ENCODE data around the gene TRIM44. TPM values are rescaled to one million over a fixed set of nuclear protein-coding genes. Genes with fewer than 3 reads are reported as not detected.

Gene TRIM44
- total RNA-seq, 1 experiment from 2014 or later = 16.3 TPM

DNA sequence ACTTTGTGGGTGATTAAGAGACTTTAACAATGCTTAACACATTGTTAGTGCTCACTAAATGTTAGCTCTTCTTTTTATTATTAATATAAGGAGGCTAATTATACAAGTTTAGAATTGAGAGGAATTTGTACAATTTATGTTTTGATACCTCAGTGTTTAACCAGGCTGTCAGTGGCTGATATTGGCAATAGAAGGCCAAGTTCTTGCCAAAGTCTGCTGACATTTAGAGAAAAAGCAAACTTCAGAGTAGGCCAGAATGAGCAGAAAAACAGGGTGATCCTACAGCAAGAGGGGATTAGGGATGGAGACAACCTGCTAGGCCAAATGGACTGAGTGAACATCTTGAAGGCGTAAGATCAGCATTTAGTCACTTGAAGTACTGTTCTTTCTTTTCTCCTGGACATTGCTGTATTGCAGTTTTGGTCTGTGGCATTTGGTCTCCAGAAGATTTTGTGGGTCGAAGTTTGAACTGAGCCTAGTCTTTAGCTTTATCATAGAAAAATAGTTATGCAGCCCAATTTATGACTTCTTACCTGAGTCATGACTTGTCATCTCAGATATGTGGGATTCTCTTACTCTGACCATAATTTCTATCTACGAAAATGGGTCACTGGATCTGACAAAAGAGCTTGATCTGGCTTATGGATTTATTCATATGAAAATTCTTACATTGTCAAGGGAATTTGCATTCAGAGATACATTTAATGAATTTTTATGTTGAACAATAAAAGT lies 9.0 kb downstream of the TRIM44 start:
- H3K79me2 ChIP-seq (ENCODE audit: low read length) = peaks cover 77% of the 10 kb centered on the region
- no peaks in the 10 kb centered on the region for H3K36me3 ChIP-seq (ENCODE audit: insufficient read depth, low read length)
- peaks cover 40% of the 10 kb centered on the region for H4K20me1 ChIP-seq (ENCODE audit: insufficient read depth, low read depth, low read length)

DNA sequence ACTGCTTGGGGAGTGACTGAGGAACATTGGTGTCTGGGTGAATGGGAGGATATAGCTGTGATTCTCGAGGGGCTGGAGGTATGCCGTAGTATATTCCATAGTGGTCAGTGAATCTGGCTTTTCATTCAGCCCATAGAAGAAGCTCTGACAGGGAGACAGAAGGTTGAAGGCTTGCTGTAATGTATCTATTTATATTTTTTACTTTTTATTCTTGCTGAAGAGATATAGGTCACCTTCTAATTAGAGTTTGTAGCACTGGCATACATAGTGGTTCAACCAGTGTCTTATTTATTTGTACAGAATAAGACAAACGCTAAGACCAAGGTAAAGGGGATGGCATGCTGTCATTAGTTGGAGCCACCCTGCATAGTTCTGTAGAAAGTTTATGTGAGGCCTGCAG lies 10.0 kb downstream of the TRIM44 start:
- no peak overlapping the region for H3K4me3 ChIP-seq (ENCODE audit: low read length)
- H3K9me2 ChIP-seq (replicated peaks; ENCODE audit: insufficient read depth, low read length) = no peaks in the 10 kb centered on the region
- H4K20me1 ChIP-seq (ENCODE audit: insufficient read depth, low read depth, low read length) = peaks cover 40% of the 10 kb centered on the region

More for the DNA sequence above, 9.0 kb downstream of the TRIM44 start:
- no peak overlapping the region for H3K4me2 ChIP-seq (ENCODE audit: low read depth, low read length, poor library complexity, severe bottlenecking)
- H2AFZ ChIP-seq (ENCODE audit: low read length) = no peak overlapping the region
- DNase-seq = no peak
- no peaks in the 10 kb centered on the region for H3K9me2 ChIP-seq (replicated peaks; ENCODE audit: insufficient read depth, low read length)
- H3K4me1 ChIP-seq (ENCODE audit: low read length) = peaks cover 9% of the 10 kb centered on the region
- H3K9me3 ChIP-seq (ENCODE audit: low read length) = no peaks in the 10 kb centered on the region
- H3K27me3 ChIP-seq (ENCODE audit: low read length) = no peaks in the 10 kb centered on the region
- no peak overlapping the region for H3K4me3 ChIP-seq (ENCODE audit: low read length)
- H3K9ac ChIP-seq (ENCODE audit: low read length) = no peak overlapping the region
- no peak overlapping the region for H3K27ac ChIP-seq (ENCODE audit: low read length)

DNA sequence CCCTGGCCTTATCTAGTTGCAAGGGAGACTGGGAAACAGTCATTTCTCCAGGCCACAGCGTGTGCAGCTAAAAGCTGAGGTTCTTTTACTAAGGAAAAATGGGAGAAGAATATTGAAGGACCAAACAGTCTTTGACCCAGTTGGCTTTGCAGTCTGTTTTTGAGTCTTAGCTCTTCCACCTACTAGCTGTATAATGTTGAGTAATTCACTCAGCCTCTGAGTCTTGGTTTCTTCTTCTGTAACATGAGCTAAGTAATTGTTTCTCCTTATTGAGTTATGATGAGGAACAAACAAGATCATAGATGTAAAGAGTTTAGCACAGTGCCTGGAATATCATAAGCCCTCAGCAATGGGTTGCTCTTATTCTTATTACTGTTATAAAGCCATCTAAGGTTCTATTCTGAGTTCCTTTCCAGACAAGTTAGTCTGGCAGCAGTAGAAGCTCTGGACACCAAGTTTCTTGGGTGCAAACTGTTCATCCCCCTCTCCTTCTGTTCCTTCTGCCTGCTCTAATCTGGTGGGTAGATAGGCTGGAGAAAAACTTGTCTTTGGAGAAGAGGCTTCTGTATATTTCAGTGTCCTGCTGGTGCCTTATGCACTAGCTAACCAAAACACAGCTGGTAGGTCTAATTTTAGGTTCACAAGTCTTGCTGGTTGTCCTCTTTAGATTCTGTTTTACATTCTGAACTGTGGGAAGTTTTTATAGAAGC lies 13.5 kb downstream of the TRIM44 start:
- Histone ChIP-seq H3K4me3 (ENCODE audit: low read length) (no peak overlapping the region), H3K9me2 (replicated peaks; ENCODE audit: insufficient read depth, low read length) (no peaks in the 10 kb centered on the region), H3K79me2 (ENCODE audit: low read length) (peaks cover 66% of the 10 kb centered on the region), H3K27ac (ENCODE audit: low read length) (peak overlapping the region; percentile 33), H3K9ac (ENCODE audit: low read length) (peak overlapping the region; percentile 24; the same call in 1 of the 2 replicates), H3K9me3 (ENCODE audit: low read length) (no peaks in the 10 kb centered on the region), H3K4me2 (ENCODE audit: low read depth, low read length, poor library complexity, severe bottlenecking) (peak overlapping the region; percentile 18), H3K36me3 (ENCODE audit: insufficient read depth, low read length) (no peaks in the 10 kb centered on the region), H4K20me1 (ENCODE audit: insufficient read depth, low read depth, low read length) (peaks cover 29% of the 10 kb centered on the region), H3K27me3 (ENCODE audit: low read length) (no peaks in the 10 kb centered on the region), H2AFZ (ENCODE audit: low read length) (no peak overlapping the region), H3K4me1 (ENCODE audit: low read length) (peaks cover 30% of the 10 kb centered on the region)
- DNase-seq = no peak

More for the DNA sequence above, 10.0 kb downstream of the TRIM44 start:
- no peak overlapping the region for H3K4me2 ChIP-seq (ENCODE audit: low read depth, low read length, poor library complexity, severe bottlenecking)
- H3K79me2 ChIP-seq (ENCODE audit: low read length) = peaks cover 68% of the 10 kb centered on the region
- H3K36me3 ChIP-seq (ENCODE audit: insufficient read depth, low read length) = no peaks in the 10 kb centered on the region
- peaks cover 13% of the 10 kb centered on the region for H3K4me1 ChIP-seq (ENCODE audit: low read length)
- H3K27ac ChIP-seq (ENCODE audit: low read length) = no peak overlapping the region
- H2AFZ ChIP-seq (ENCODE audit: low read length) = no peak overlapping the region
- H3K9ac ChIP-seq (ENCODE audit: low read length) = no peak overlapping the region
- H3K9me3 ChIP-seq (ENCODE audit: low read length) = no peaks in the 10 kb centered on the region
- DNase-seq = no peak
- H3K27me3 ChIP-seq (ENCODE audit: low read length) = no peaks in the 10 kb centered on the region

DNA sequence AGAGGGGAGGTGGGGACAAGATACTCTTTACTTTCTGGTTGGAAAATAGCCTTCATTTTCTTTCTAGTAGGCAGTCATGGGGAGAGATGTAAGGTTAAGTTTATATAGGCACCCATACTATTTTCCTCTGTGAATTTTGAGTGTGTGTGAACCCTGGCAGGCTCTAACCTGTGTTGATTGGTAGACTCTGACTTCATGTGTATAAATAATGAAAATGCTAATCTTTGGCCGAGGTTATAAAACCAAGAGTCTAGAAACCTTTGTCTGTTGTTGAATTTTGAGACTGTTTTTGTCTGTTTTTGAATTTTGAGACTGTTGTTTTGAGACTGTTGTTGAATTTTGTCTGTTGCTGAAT lies 14.0 kb downstream of the TRIM44 start:
- Histone ChIP-seq H3K9me2 (replicated peaks; ENCODE audit: insufficient read depth, low read length) (no peaks in the 10 kb centered on the region), H3K4me2 (ENCODE audit: low read depth, low read length, poor library complexity, severe bottlenecking) (peak overlapping the region; percentile 18), H3K27ac (ENCODE audit: low read length) (peak overlapping the region; percentile 33; the same call in 1 of the 2 replicates), H3K79me2 (ENCODE audit: low read length) (peaks cover 66% of the 10 kb centered on the region), H3K9ac (ENCODE audit: low read length) (no peak overlapping the region), H3K4me3 (ENCODE audit: low read length) (no peak overlapping the region), H3K36me3 (ENCODE audit: insufficient read depth, low read length) (no peaks in the 10 kb centered on the region), H3K9me3 (ENCODE audit: low read length) (no peaks in the 10 kb centered on the region), H3K27me3 (ENCODE audit: low read length) (no peaks in the 10 kb centered on the region), H3K4me1 (ENCODE audit: low read length) (peaks cover 31% of the 10 kb centered on the region), H2AFZ (ENCODE audit: low read length) (no peak overlapping the region), H4K20me1 (ENCODE audit: insufficient read depth, low read depth, low read length) (peaks cover 25% of the 10 kb centered on the region)
- DNase-seq = no peak

DNA sequence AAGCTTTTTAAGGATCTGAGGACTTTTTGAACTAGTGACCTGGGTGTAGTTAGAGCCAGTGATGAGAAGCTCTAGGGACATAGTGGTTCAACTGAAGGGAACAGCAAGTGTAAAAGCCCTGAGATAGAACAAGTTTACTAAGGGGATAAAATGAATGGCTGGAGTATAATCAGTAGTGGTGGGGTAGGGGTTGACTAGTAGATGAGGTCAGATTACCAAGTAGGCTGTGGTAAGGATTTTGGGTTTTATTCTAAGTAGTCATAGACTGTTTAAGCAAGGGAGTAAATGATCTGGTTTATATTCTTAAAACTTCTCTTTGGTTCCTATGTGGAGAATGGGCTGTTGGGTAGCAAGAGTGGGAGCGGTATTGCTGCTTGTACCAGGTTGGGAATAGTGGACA lies 15.3 kb downstream of the TRIM44 start:
- Histone ChIP-seq H3K4me3 (ENCODE audit: low read length) (no peak overlapping the region), H3K36me3 (ENCODE audit: insufficient read depth, low read length) (no peaks in the 10 kb centered on the region), H3K79me2 (ENCODE audit: low read length) (peaks cover 67% of the 10 kb centered on the region), H3K9ac (ENCODE audit: low read length) (no peak overlapping the region), H3K9me2 (replicated peaks; ENCODE audit: insufficient read depth, low read length) (no peaks in the 10 kb centered on the region), H2AFZ (ENCODE audit: low read length) (no peak overlapping the region), H3K9me3 (ENCODE audit: low read length) (no peaks in the 10 kb centered on the region), H3K4me2 (ENCODE audit: low read depth, low read length, poor library complexity, severe bottlenecking) (no peak overlapping the region), H3K4me1 (ENCODE audit: low read length) (peaks cover 37% of the 10 kb centered on the region), H4K20me1 (ENCODE audit: insufficient read depth, low read depth, low read length) (peaks cover 18% of the 10 kb centered on the region), H3K27me3 (ENCODE audit: low read length) (no peaks in the 10 kb centered on the region), H3K27ac (ENCODE audit: low read length) (no peak overlapping the region)
- no peak for DNase-seq

DNA sequence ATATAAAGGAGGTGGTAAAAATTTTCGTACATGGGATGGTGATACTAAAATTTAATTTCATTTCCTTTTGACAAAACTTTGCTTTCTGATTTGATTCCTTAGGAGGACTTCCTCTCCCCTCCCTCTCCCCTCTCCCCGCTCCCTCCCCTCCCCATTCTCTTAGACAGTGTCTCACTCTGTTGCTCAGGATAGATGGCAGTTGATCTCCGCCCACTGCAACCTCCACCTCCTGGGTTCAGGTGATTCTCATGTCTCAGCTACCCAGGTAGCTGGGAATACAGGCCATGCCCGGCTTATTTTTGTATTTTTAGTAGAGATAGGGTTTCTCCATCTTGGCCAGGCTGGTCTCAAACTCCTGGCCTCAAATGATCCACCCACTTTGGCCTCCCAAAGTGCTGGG lies 15.9 kb downstream of the TRIM44 start:
- peaks cover 67% of the 10 kb centered on the region for H3K79me2 ChIP-seq (ENCODE audit: low read length)
- peaks cover 13% of the 10 kb centered on the region; the same call in 1 of the 2 replicates for H4K20me1 ChIP-seq (ENCODE audit: insufficient read depth, low read depth, low read length)

DNA sequence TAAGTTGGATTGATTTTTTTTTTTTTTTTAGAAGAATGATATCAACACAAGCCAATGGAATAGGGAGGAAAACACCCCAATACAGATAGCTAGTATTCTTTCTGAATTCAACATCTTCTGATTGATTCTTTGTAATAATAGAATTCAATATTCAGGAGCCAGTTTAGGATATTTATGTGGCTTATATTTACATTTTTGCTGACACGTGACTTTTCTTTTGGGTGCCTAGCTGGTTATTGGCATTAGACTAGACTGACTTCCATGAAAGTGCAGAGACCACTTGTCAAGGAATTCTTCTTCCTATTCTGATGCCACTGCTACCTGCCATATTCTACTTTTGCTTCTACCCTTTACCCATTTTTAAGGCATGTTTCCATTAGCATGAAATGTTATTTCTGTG lies 16.4 kb downstream of the TRIM44 start:
- Histone ChIP-seq H4K20me1 (ENCODE audit: insufficient read depth, low read depth, low read length) (peaks cover 9% of the 10 kb centered on the region; the same call in 1 of the 2 replicates), H3K9me2 (replicated peaks; ENCODE audit: insufficient read depth, low read length) (no peaks in the 10 kb centered on the region), H3K4me1 (ENCODE audit: low read length) (peaks cover 47% of the 10 kb centered on the region), H3K4me2 (ENCODE audit: low read depth, low read length, poor library complexity, severe bottlenecking) (no peak overlapping the region), H3K36me3 (ENCODE audit: insufficient read depth, low read length) (no peaks in the 10 kb centered on the region), H2AFZ (ENCODE audit: low read length) (no peak overlapping the region), H3K27ac (ENCODE audit: low read length) (no peak overlapping the region), H3K79me2 (ENCODE audit: low read length) (peaks cover 66% of the 10 kb centered on the region), H3K27me3 (ENCODE audit: low read length) (no peaks in the 10 kb centered on the region), H3K4me3 (ENCODE audit: low read length) (no peak overlapping the region), H3K9me3 (ENCODE audit: low read length) (no peaks in the 10 kb centered on the region), H3K9ac (ENCODE audit: low read length) (no peak overlapping the region)
- DNase-seq = no peak

More for the DNA sequence above, 15.9 kb downstream of the TRIM44 start:
- H3K9me3 ChIP-seq (ENCODE audit: low read length) = no peaks in the 10 kb centered on the region
- H3K9ac ChIP-seq (ENCODE audit: low read length) = no peak overlapping the region
- no peak overlapping the region for H3K27ac ChIP-seq (ENCODE audit: low read length)
- H3K27me3 ChIP-seq (ENCODE audit: low read length) = no peaks in the 10 kb centered on the region
- H3K9me2 ChIP-seq (replicated peaks; ENCODE audit: insufficient read depth, low read length) = no peaks in the 10 kb centered on the region
- no peak overlapping the region for H2AFZ ChIP-seq (ENCODE audit: low read length)
- H3K4me1 ChIP-seq (ENCODE audit: low read length) = peaks cover 42% of the 10 kb centered on the region
- H3K36me3 ChIP-seq (ENCODE audit: insufficient read depth, low read length) = no peaks in the 10 kb centered on the region
- H3K4me3 ChIP-seq (ENCODE audit: low read length) = no peak overlapping the region
- no peak overlapping the region for H3K4me2 ChIP-seq (ENCODE audit: low read depth, low read length, poor library complexity, severe bottlenecking)
- DNase-seq = no peak

DNA sequence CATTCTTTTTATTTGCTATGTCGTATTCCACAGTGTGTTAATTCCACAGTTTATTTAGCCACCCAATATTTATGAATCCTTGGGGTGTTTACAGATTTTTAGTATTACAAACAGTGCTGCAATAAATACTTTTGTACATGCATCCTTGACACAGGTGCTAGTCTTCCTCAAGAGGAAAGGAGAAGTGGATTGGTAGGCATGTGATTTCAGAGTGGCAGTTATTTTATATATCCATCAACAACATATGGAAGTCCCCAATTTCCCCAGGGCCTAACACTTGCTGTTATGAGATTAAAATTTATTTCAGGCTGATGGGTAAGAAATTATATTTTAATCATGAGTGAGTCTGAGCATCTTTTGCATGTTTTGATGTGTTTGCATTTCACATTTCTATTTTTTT lies 17.9 kb downstream of the TRIM44 start:
- Histone ChIP-seq H4K20me1 (ENCODE audit: insufficient read depth, low read depth, low read length) (peaks cover 6% of the 10 kb centered on the region; the same call in 1 of the 2 replicates), H2AFZ (ENCODE audit: low read length) (no peak overlapping the region), H3K9me2 (replicated peaks; ENCODE audit: insufficient read depth, low read length) (no peaks in the 10 kb centered on the region), H3K4me1 (ENCODE audit: low read length) (peaks cover 54% of the 10 kb centered on the region), H3K27me3 (ENCODE audit: low read length) (no peaks in the 10 kb centered on the region), H3K9ac (ENCODE audit: low read length) (no peak overlapping the region), H3K4me3 (ENCODE audit: low read length) (no peak overlapping the region), H3K79me2 (ENCODE audit: low read length) (peaks cover 65% of the 10 kb centered on the region), H3K27ac (ENCODE audit: low read length) (no peak overlapping the region), H3K4me2 (ENCODE audit: low read depth, low read length, poor library complexity, severe bottlenecking) (no peak overlapping the region), H3K9me3 (ENCODE audit: low read length) (no peaks in the 10 kb centered on the region), H3K36me3 (ENCODE audit: insufficient read depth, low read length) (no peaks in the 10 kb centered on the region)
- no peak for DNase-seq
